ENCODE measurements around the gene KLHL40.

KLHL40 gene

DNA sequence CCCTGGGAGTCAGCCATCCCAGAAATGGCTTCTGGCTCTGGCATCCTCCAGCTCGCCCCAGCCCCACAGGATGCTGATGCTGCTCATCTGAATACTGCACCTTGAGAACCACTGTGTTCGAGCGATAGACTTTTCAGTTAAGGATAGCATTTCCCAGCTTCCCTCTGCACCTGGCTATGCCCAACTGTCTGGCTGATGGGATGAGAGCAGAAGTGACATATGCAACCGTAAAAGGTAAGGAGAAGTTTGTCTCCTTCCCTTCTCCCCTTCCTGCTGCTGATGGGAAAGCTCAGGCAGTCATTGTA, 27.0 kb downstream of the KLHL40 start:
- Histone ChIP-seq H3K9ac (ENCODE audit: low read depth, low read length) (no peak overlapping the region), H3K9me3 (ENCODE audit: insufficient read depth, low read length, severe bottlenecking) (no peaks in the 10 kb centered on the region), H2AFZ (ENCODE audit: low read depth, low read length) (no peak overlapping the region), H3K27me3 (ENCODE audit: insufficient read depth, low read length, poor library complexity) (peaks cover 5% of the 10 kb centered on the region), H3K79me2 (ENCODE audit: insufficient read depth, low read length) (no peaks in the 10 kb centered on the region), H3K4me2 (ENCODE audit: insufficient read depth, low read length) (no peak overlapping the region), H4K20me1 (ENCODE audit: insufficient read depth, low read length) (peaks cover 2% of the 10 kb centered on the region; the same call in 1 of the 2 replicates), H3K27ac (ENCODE audit: low read length) (no peak overlapping the region), H3K4me3 (ENCODE audit: low read depth in 1 of 2, low read length in 2 of 2) (no peak overlapping the region), H3K36me3 (ENCODE audit: insufficient read depth, low read length) (no peaks in the 10 kb centered on the region), H3K4me1 (ENCODE audit: insufficient read depth, low read length) (no peaks in the 10 kb centered on the region)
- TF ChIP-seq EZH2 (IDR thresholded peaks at IDR 0.05; ENCODE audit: borderline replicate concordance, low read depth, low read length, severe bottlenecking): no peak
- TF ChIP-seq, protein P1, sequence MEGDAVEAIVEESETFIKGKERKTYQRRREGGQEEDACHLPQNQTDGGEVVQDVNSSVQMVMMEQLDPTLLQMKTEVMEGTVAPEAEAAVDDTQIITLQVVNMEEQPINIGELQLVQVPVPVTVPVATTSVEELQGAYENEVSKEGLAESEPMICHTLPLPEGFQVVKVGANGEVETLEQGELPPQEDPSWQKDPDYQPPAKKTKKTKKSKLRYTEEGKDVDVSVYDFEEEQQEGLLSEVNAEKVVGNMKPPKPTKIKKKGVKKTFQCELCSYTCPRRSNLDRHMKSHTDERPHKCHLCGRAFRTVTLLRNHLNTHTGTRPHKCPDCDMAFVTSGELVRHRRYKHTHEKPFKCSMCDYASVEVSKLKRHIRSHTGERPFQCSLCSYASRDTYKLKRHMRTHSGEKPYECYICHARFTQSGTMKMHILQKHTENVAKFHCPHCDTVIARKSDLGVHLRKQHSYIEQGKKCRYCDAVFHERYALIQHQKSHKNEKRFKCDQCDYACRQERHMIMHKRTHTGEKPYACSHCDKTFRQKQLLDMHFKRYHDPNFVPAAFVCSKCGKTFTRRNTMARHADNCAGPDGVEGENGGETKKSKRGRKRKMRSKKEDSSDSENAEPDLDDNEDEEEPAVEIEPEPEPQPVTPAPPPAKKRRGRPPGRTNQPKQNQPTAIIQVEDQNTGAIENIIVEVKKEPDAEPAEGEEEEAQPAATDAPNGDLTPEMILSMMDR (IDR thresholded peaks at IDR 0.05; ENCODE audit: borderline replicate concordance, extremely low read depth, low read length, poor library complexity, severe bottlenecking): no peak
- no peak for DNase-seq
- no peak for ATAC-seq (ENCODE audit: insufficient read depth, low read depth)

- Histone ChIP-seq H3K9ac (ENCODE audit: low read depth, low read length) (no peak overlapping the region), H2AFZ (ENCODE audit: low read depth, low read length) (no peak overlapping the region), H4K20me1 (ENCODE audit: insufficient read depth, low read length) (peaks cover 2% of the 10 kb centered on the region; the same call in 1 of the 2 replicates), H3K9me3 (ENCODE audit: insufficient read depth, low read length, severe bottlenecking) (no peaks in the 10 kb centered on the region), H3K27ac (ENCODE audit: low read length) (no peak overlapping the region), H3K36me3 (ENCODE audit: insufficient read depth, low read length) (no peaks in the 10 kb centered on the region), H3K4me1 (ENCODE audit: insufficient read depth, low read length) (no peaks in the 10 kb centered on the region), H3K4me3 (ENCODE audit: low read depth in 1 of 2, low read length in 2 of 2) (no peak overlapping the region), H3K27me3 (ENCODE audit: insufficient read depth, low read length, poor library complexity) (peaks cover 5% of the 10 kb centered on the region), H3K4me2 (ENCODE audit: insufficient read depth, low read length) (no peak overlapping the region), H3K79me2 (ENCODE audit: insufficient read depth, low read length) (no peaks in the 10 kb centered on the region)
- DNase-seq (no peak), ATAC-seq (ENCODE audit: insufficient read depth, low read depth) (no peak)
- TF ChIP-seq, protein P1 (IDR thresholded peaks at IDR 0.05; ENCODE audit: borderline replicate concordance, extremely low read depth, low read length, poor library complexity, severe bottlenecking): no peak
- TF ChIP-seq EZH2 (IDR thresholded peaks at IDR 0.05; ENCODE audit: borderline replicate concordance, low read depth, low read length, severe bottlenecking): no peak
Observed at GRCh38 chr3:42712688-42713372, 27.5 kb downstream of the KLHL40 start.

DNA sequence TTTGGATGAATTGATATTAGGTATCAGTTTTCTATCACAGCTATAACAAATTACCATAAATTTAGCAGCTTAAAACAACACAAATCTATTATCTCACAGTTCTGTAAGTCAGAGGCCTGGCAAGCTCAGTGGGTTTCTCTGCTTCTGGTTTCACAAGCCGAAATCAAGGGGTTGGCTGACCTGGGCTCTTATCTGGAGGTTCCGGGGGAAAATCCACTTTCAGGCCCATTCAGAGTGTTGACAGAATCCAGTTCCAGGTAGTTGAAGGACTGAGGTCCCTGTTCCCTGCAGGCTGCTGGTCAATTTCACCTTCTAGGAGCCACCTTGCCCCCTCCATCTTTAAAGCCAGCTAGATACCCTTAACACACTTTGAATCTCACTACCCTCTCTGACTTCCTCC, 28.4 kb downstream of the KLHL40 start:
- Histone ChIP-seq H3K4me2 (ENCODE audit: insufficient read depth, low read length) (no peak overlapping the region), H3K27me3 (ENCODE audit: insufficient read depth, low read length, poor library complexity) (peaks cover 5% of the 10 kb centered on the region), H3K79me2 (ENCODE audit: insufficient read depth, low read length) (no peaks in the 10 kb centered on the region), H3K36me3 (ENCODE audit: insufficient read depth, low read length) (no peaks in the 10 kb centered on the region), H3K4me1 (ENCODE audit: insufficient read depth, low read length) (no peaks in the 10 kb centered on the region), H3K9me3 (ENCODE audit: insufficient read depth, low read length, severe bottlenecking) (no peaks in the 10 kb centered on the region), H3K9ac (ENCODE audit: low read depth, low read length) (no peak overlapping the region), H3K27ac (ENCODE audit: low read length) (no peak overlapping the region), H2AFZ (ENCODE audit: low read depth, low read length) (no peak overlapping the region), H4K20me1 (ENCODE audit: insufficient read depth, low read length) (peaks cover 2% of the 10 kb centered on the region; the same call in 1 of the 2 replicates), H3K4me3 (ENCODE audit: low read depth in 1 of 2, low read length in 2 of 2) (no peak overlapping the region)
- TF ChIP-seq, protein P1 (IDR thresholded peaks at IDR 0.05; ENCODE audit: borderline replicate concordance, extremely low read depth, low read length, poor library complexity, severe bottlenecking): no peak
- TF ChIP-seq EZH2 (IDR thresholded peaks at IDR 0.05; ENCODE audit: borderline replicate concordance, low read depth, low read length, severe bottlenecking): no peak
- DNase-seq (no peak), ATAC-seq (ENCODE audit: insufficient read depth, low read depth) (no peak)

Data from DND-41 (cell line).